ENCODE measurements around the gene SUFU. TPM values are rescaled to one million over a fixed set of nuclear protein-coding genes. Genes with fewer than 3 reads are reported as not detected.

SUFU gene
- total RNA-seq, 1 experiment from 2014 or later: 13.1 TPM

- TF ChIP-seq NFATC4 (CRISPR knock-in tag; IDR thresholded peaks at IDR 0.05) (no peak), ZBTB21 (CRISPR knock-in tag; IDR thresholded peaks at IDR 0.05; ENCODE audit: borderline replicate concordance) (no peak), ZBTB43 (CRISPR knock-in tag; IDR thresholded peaks at IDR 0.05) (no peak), KAT7 (CRISPR knock-in tag; IDR thresholded peaks at IDR 0.05; ENCODE audit: borderline replicate concordance) (no peak), RORB (CRISPR knock-in tag; IDR thresholded peaks at IDR 0.05) (no peak), CTCF (IDR thresholded peaks at IDR 0.05) (no peak), PRRX2 (CRISPR knock-in tag; IDR thresholded peaks at IDR 0.05) (no peak), ZNF232 (CRISPR knock-in tag; IDR thresholded peaks at IDR 0.05) (no peak), ZNF425 (CRISPR knock-in tag; conservative IDR thresholded peaks at IDR 0.05) (no peak), AR (CRISPR knock-in tag; IDR thresholded peaks at IDR 0.05) (no peak)
These were observed 135.8 kb downstream of the SUFU start (continued) for GRCh38 chr10:102639537-102639936.

- Mint-ChIP-seq H3K27ac (peak overlapping the region; percentile 99), H3K27me3 (ENCODE audit: low read depth) (peaks cover 4% of the 10 kb centered on the region; the same call in 1 of the 2 replicates), H3K36me3 (no peaks in the 10 kb centered on the region), H3K9me3 (peaks cover 3% of the 10 kb centered on the region; the same call in 1 of the 2 replicates), H3K4me3 (peak overlapping the region; percentile 85), H3K4me1 (peaks cover 14% of the 10 kb centered on the region)
- POLR2A ChIA-PET: interaction anchor here (1.0 to 1.9 kb wide), 7 partner anchors 9 to 139 kb away, joined by 3 to 17 read pairs (median 6); partner anchors contain the start of genes ACTR1A, ARL3, SFXN2 and WBP1L
- CTCF ChIA-PET: interaction anchor here (1.0 to 2.4 kb wide), 6 partner anchors 12 to 1600 kb away, joined by 3 to 11 read pairs (median 6); no protein-coding TSS in a partner anchor
- ATAC-seq (no peak), DNase-seq (ENCODE audit: low spot score) (no peak)
- no peak for TF ChIP-seq PRDM15 (CRISPR knock-in tag; IDR thresholded peaks at IDR 0.05)
- no peak for TF ChIP-seq ZNF263 (CRISPR knock-in tag; IDR thresholded peaks at IDR 0.05; ENCODE audit: low read depth)
- no peak for TF ChIP-seq FOXP4 (CRISPR knock-in tag; IDR thresholded peaks at IDR 0.05)
- no peak for TF ChIP-seq ATF6 (CRISPR knock-in tag; IDR thresholded peaks at IDR 0.05)
- TF ChIP-seq ZBTB43 (CRISPR knock-in tag; IDR thresholded peaks at IDR 0.05): no peak
- TF ChIP-seq CDX4 (CRISPR knock-in tag; IDR thresholded peaks at IDR 0.05; ENCODE audit: borderline replicate concordance): no peak
- no peak for TF ChIP-seq TP53 (CRISPR knock-in tag; IDR thresholded peaks at IDR 0.05)
- no peak for TF ChIP-seq NFE2L1 (CRISPR knock-in tag; IDR thresholded peaks at IDR 0.05)
- TF ChIP-seq TEAD4 (CRISPR knock-in tag; IDR thresholded peaks at IDR 0.05): no peak
These were observed 137.6 kb downstream of the SUFU start for GRCh38 chr10:102641402-102641801.
